Subcutaneous adipose tissue (tissue), 4 donors: ENCODE results near the gene TOR2A. TPM values are rescaled to one million over a fixed set of nuclear protein-coding genes. Genes with fewer than 3 reads are reported as not detected.

Experiments
- total RNA-seq, 4 donors: library from RNA; depleted of rRNA; stranded (reverse); fragments of >200 nt; gene quantifications; one replicate each; pipeline ENCODE4 v1.1.0, GENCODE V29; 2016
- TF ChIP-seq, protein P1 (sequence below): fragments of 450-650 bp; IDR thresholded peaks from one replicate; pipeline ENCODE4 v1.5.1; 2016; ENCODE audit warnings: low read depth, mild to moderate bottlenecking, control low read depth, antibody characterized with exemption, moderate library complexity

TOR2A gene
- total RNA-seq, 4 donors from 2014 or later, result 4.1 to 14.3 (median 8.8) TPM

DNA sequence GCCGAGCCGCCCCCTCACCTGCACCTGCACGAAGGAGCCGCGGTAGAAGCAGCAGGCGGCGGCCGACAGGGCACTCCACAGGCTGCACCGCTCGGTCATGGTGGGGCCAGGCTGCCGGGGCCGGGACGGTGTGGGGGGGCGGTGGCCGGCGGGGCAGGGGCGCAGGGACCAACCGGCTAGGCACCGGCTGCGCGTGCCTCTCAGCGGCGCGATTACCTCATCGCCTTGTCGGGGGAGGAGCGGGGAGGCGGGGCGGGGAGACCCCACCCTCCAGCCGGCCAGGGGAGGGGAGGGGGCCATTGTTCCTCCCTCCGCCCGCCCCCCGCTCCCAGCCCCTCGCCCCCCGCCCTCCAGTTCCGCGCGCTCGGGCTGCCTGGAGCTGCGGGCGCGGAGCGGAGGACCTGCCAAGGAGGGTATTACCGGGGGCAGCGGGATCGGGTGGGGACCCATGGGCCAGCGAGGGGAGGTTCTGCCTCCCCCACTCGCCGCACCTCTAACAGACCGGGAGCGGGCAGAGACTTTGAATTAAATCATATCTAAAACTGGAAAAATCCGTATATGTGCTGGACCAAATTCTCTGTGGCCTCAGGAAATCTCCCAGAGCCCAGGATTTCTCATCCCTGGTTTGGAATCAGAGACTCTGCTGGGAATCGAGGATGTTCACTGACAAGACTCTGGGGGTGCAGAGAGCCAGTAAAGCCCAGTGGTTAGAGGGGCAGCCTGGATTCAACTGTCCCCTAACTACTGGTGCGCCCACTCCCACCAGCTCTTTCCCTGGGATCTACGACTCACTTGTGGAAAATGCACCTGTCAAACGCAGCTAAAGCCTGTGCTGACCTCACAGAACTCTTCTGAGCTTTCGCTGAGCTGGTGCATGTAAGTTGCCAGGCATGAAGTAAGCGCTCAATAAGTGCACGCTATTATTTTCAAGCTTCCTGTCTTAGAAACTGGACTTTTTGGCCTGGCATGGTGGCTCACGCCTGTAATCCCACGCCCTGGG lies 20.3 kb upstream of the TOR2A start:
- TF ChIP-seq, protein P1, sequence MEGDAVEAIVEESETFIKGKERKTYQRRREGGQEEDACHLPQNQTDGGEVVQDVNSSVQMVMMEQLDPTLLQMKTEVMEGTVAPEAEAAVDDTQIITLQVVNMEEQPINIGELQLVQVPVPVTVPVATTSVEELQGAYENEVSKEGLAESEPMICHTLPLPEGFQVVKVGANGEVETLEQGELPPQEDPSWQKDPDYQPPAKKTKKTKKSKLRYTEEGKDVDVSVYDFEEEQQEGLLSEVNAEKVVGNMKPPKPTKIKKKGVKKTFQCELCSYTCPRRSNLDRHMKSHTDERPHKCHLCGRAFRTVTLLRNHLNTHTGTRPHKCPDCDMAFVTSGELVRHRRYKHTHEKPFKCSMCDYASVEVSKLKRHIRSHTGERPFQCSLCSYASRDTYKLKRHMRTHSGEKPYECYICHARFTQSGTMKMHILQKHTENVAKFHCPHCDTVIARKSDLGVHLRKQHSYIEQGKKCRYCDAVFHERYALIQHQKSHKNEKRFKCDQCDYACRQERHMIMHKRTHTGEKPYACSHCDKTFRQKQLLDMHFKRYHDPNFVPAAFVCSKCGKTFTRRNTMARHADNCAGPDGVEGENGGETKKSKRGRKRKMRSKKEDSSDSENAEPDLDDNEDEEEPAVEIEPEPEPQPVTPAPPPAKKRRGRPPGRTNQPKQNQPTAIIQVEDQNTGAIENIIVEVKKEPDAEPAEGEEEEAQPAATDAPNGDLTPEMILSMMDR, result no peak

DNA sequence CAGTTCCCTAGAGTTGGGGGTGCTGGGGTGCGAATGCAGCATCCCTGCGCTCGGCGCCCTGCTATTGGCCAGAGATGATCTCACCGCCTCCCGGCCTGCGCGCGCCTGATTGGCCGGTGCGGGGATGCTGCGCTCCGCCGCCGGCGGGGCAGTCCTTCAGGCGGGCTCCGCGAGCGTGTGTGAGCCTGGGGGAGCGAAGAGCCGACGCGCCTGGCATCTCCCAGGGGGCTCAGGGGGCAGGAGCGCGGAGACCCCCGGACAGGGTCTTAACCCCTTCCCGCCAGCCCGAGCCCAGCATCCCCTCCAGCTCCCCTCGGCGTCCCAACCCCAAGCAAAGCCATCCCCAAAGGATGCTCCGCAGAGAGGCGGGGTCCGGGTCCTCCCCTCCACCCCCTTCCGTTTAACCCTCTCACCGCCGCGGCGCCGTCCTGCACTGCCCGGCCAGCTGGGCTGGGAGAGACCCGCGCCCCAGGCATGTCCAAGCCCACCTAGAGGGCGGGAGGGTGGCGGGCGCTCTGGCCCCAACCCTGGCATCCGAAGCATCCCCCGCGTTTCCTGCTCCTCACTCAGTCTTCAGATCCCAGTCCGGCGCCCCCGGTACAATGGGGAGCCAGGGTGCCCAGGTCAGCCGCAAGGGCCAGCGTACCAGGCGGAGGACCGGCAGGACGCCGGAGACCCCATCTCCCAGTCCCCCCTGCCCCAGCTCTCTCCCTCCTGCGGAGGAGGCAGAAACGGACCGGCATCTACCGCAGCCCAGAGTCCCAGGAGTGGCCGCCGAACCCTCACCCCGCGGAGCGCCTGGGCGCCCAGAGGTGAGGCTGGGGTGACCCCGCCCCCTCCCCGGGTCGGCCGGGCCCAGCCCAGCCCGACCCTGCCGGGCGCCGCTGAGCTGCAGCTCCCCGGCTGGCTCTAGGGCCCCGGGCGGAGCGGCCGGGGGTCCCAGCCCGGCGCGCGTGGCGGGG lies 19.3 kb upstream of the TOR2A start:
- TF ChIP-seq, protein P1, result no peak

DNA sequence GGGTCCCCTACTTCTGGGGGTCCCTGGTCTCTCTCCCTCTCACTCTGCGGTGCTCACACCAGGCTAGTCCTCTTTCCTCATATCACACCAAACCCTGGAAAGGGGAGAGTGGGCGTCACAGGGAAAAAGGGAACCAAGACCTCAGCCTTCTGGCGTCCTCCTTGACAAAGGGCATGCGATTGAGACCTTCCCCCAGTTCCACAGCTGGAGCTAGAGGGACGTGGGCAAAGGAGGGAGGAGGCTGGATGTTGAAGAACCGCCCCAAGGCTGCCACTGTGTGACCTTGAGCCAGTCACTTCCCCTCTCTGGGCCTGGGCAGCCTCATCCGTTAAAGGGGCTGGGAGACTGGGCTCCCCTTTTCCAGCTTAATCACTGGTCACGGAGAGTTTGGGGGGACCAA lies 18.5 kb upstream of the TOR2A start:
- TF ChIP-seq, protein P1, result no peak

DNA sequence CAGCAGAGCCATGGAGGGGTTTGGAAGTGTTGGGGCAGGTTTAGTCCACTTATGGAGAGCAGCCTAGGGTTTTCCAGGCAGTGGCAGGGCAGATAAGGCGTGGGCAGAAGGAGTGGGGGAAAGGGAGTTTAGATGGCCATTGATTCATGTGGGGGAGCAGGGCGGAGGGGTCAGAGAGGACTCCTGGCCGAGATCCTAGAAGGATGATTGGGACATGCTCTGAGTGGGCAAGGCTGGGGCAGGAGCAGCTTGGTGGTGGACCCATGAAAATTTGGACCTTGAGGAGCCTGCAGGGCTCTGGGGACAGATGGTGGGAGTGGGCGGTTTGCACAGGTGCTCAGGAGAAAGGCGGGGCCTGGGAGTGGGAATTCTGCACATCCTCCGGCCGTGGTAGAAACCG lies 18.1 kb upstream of the TOR2A start:
- TF ChIP-seq, protein P1, result no peak

DNA sequence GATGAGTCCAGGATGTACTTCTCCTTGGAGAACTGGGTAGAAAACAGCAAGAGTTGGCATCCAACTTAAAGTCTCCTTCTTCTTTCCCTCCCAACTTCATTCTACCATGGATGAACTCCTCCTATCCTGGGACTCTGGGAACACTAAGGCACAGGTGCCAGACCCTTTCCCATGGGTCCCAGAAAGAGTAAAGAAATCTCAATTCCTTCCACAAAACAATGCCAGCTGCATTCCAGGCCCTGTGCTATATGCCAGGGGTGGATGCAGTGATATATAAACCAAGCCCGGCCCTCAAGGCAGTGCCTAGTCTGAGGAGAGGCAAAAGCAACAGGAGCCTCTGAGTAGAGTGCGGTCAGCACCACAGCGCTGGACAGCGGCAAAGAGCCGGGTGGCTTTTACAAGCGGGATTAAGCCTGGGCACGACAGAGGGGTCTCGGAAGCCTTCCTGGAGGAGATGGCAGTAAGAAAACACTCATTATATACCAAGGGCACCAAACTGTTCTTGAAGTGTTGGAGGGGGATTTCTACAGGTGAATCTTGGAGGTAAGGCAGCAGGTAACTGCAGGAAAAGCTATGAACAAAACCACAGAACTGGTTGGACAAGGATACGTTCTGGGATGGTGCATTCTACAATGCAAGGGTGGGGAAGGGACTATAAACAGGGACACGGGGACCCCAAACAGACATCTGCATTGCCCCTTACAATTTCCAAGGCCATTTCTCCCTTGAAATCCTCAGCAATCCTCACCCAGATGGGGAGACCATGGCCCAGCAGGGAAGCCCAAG lies 16.4 kb upstream of the TOR2A start:
- TF ChIP-seq, protein P1, result no peak

DNA sequence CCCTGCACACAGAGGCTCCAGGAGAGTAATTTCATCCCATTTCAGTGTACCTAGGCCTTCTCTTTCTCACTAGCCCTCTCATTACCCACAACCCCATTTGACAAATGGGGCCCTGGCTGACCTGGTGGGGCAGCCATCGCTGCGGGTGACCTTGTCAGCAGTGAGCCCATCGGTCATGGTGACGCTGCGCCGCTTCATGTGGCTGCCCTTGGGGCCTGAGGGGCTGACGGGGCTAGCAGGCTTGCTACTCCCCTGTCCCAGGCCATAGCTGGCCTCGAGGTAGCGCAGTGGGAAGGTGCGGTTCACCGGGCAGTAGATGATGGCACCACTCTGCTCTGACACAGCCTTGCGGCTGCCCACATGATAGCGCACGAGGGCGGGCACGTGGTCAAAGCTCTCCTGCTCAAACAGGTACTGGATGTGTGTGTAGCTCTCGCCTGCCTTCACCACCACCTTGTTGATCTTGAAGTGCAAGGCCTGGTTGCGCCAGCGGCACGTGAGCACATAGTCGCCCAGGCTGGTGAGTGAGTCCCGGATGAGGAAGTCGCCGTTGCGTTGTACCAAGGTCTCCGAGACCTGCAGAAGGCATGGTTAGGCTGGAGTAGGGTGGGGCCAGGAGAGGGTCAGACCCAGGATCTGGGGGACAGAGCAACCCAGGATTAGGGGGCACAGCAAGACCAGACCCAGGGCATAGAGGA lies 14.1 kb upstream of the TOR2A start:
- TF ChIP-seq, protein P1, result no peak
